Natural killer cell (primary cell): Measurements from ENCODE around the gene ADGRL4. TPM values are rescaled to one million over a fixed set of nuclear protein-coding genes. Genes with fewer than 3 reads are reported as not detected.

Experiments
- ATAC-seq, 3 donors: fragments of 150-1000 bp in 2 of 3; fragments of 200-7000 bp in 1 of 3; cut with Tn5 transposase; 1 replicate in 1 of 3; 2 replicates in 2 of 3; pipeline ENCODE4 v1.10.0; 2021; ENCODE audit warnings: mild to moderate bottlenecking in 2 of 3, moderate library complexity in 2 of 3
- DNase-seq, 2 donors: peaks; one replicate each; pipeline versions ENCODE4 v3.0.0 to v3.0.0-alpha.2; 2013 to 2021; ENCODE audit warnings: mixed read lengths in 1 of 2
- H3K27ac ChIP-seq: one replicate; pipeline ENCODE4 v1.5.1; 2013; ENCODE audit warnings: mild to moderate bottlenecking, low read length
- H3K27me3 ChIP-seq: one replicate; pipeline ENCODE4 v1.6.1; 2013; ENCODE audit warnings: low read length; ENCODE audit not compliant: control insufficient read depth, insufficient read depth
- H3K36me3 ChIP-seq: one replicate; pipeline ENCODE4 v1.6.1; 2013; ENCODE audit warnings: low read length; ENCODE audit not compliant: control insufficient read depth, insufficient read depth
- H3K4me1 ChIP-seq: one replicate; pipeline ENCODE4 v1.6.1; 2013; ENCODE audit warnings: low read length; ENCODE audit not compliant: control insufficient read depth, insufficient read depth
- H3K4me3 ChIP-seq: one replicate; pipeline ENCODE4 v1.5.1; 2013; ENCODE audit warnings: low read length
- H3K9me3 ChIP-seq: one replicate; pipeline ENCODE4 v1.6.1; 2013; ENCODE audit warnings: low read length; ENCODE audit not compliant: control insufficient read depth, insufficient read depth
- H3K27ac Mint-ChIP-seq, 2 donors: one replicate each; pipeline ENCODE4 v1.8.0; 2022; ENCODE audit warnings: mild to moderate bottlenecking in 2 of 2, mixed read lengths in 2 of 2, moderate library complexity in 1 of 2
- H3K27me3 Mint-ChIP-seq, 2 donors: one replicate each; pipeline ENCODE4 v1.8.0; 2022; ENCODE audit warnings: low read depth in 2 of 2, mixed read lengths in 2 of 2
- H3K36me3 Mint-ChIP-seq: one replicate; pipeline ENCODE4 v1.8.0; 2022; ENCODE audit warnings: mixed read lengths
- H3K4me1 Mint-ChIP-seq, 2 donors: one replicate each; pipeline ENCODE4 v1.8.0; 2022; ENCODE audit warnings: mixed read lengths in 2 of 2
- H3K4me3 Mint-ChIP-seq: one replicate; pipeline ENCODE4 v1.8.0; 2022; ENCODE audit warnings: mild to moderate bottlenecking, moderate library complexity, mixed read lengths
- H3K9me3 Mint-ChIP-seq, 2 donors: one replicate each; pipeline ENCODE4 v1.8.0; 2022; ENCODE audit warnings: mixed read lengths in 2 of 2
- CTCF ChIP-seq: fragments of 200-600 bp; IDR thresholded peaks from one replicate; pipeline ENCODE4 v1.8.0; 2022; ENCODE audit warnings: antibody characterized with exemption
- WGBS: methylation state at CpG from one replicate; pipeline ENCODE4 v1.1.7; 2013; ENCODE audit warnings: missing lambda C conversion rate; ENCODE audit not compliant: insufficient coverage; 5-methylcytosine and 5-hydroxymethylcytosine counted together
- intact Hi-C: fragments of 100-400 bp; cut with micrococcal nuclease; formaldehyde crosslinking; loops from one replicate; pipeline ENCODE4 v1.14.2; 2022
- total RNA-seq, 4 donors: library from RNA; stranded (reverse); fragments of 120-200 nt in 1 of 4; gene quantifications; one replicate each; pipeline versions ENCODE4 v1.2.3 to v1.2.4, GENCODE V29; 2013 to 2022

The ADGRL4 gene
- total RNA-seq, 3 donors from 2014 or later (not counting 1 experiment from before 2014, with no cell fraction given), result not detected

- Mint-ChIP-seq H3K4me1 (no peaks in the 10 kb centered on the region), H3K9me3 (peaks cover 0 to 3% of the 10 kb centered on the region in 2 donors), H3K36me3 (no peaks in the 10 kb centered on the region), H3K27me3 (no peaks in the 10 kb centered on the region), H3K4me3 (no peak overlapping the region), H3K27ac (no peak overlapping the region)
- intact Hi-C loops, result no loop called here
- Histone ChIP-seq H3K27me3 (no peaks in the 10 kb centered on the region), H3K9me3 (no peaks in the 10 kb centered on the region), H3K36me3 (no peaks in the 10 kb centered on the region), H3K4me1 (no peaks in the 10 kb centered on the region), H3K4me3 (no peak overlapping the region), H3K27ac (no peak overlapping the region)
- DNase-seq (no peak), ATAC-seq (no peak)
- no peak for TF ChIP-seq CTCF
- 94% methylated on average over 4 of the region's 4 CpGs for WGBS
Measured at GRCh38 chr1:78843546-78843945, 163.0 kb downstream of the ADGRL4 start.

- H3K4me3 ChIP-seq, result no peak overlapping the region
- TF ChIP-seq CTCF, result no peak
- Mint-ChIP-seq H3K9me3 (peaks cover 0 to 3% of the 10 kb centered on the region in 2 donors), H3K27me3 (no peaks in the 10 kb centered on the region), H3K4me3 (no peak overlapping the region), H3K27ac (no peak overlapping the region), H3K36me3 (no peaks in the 10 kb centered on the region), H3K4me1 (no peaks in the 10 kb centered on the region)
- DNase-seq (no peak), ATAC-seq (no peak)
- no peaks in the 10 kb centered on the region for H3K36me3 ChIP-seq
- H3K9me3 ChIP-seq, result no peaks in the 10 kb centered on the region
- WGBS, result 73% methylated on average over 1 of the region's 1 CpG
- H3K4me1 ChIP-seq, result no peaks in the 10 kb centered on the region
- no peak overlapping the region for H3K27ac ChIP-seq
- intact Hi-C loops, result no loop called here
- H3K27me3 ChIP-seq, result no peaks in the 10 kb centered on the region
Measured at GRCh38 chr1:78843111-78843510, 163.4 kb downstream of the ADGRL4 start.

GRCh38 chr1:78840453-78841271 lies 165.9 kb downstream of the ADGRL4 start:
- no peaks in the 10 kb centered on the region for H3K4me1 ChIP-seq
- intact Hi-C loops, result no loop called here
- no peaks in the 10 kb centered on the region for H3K27me3 ChIP-seq
- no peak for ATAC-seq
- H3K36me3 ChIP-seq, result no peaks in the 10 kb centered on the region
- no peak overlapping the region for H3K4me3 Mint-ChIP-seq
- WGBS, result 47% methylated on average over 8 of the region's 8 CpGs
- H3K36me3 Mint-ChIP-seq, result no peaks in the 10 kb centered on the region
- H3K9me3 ChIP-seq, result no peaks in the 10 kb centered on the region
- DNase-seq, result no peak
- TF ChIP-seq CTCF, result no peak
- H3K27me3 Mint-ChIP-seq, result no peaks in the 10 kb centered on the region
- no peak overlapping the region for H3K4me3 ChIP-seq
- H3K9me3 Mint-ChIP-seq, result peaks cover 2 to 3% of the 10 kb centered on the region in 2 donors
- peaks cover 0 to 8% of the 10 kb centered on the region in 2 donors for H3K4me1 Mint-ChIP-seq
- no peak overlapping the region for H3K27ac ChIP-seq
- H3K27ac Mint-ChIP-seq, result no peak overlapping the region
